GM19468 (cell line): ENCODE data around the gene ZDHHC22.

Source experiments
- ATAC-seq: cut with Tn5 transposase; IDR thresholded peaks from one replicate; pipeline ENCODE4 v1.9.1; 2021; ENCODE audit warnings: mild to moderate bottlenecking, moderate library complexity, moderate number of reproducible peaks; ENCODE audit not compliant: unreplicated experiment; ENCODE audit errors: extremely low read depth

The ZDHHC22 gene

DNA sequence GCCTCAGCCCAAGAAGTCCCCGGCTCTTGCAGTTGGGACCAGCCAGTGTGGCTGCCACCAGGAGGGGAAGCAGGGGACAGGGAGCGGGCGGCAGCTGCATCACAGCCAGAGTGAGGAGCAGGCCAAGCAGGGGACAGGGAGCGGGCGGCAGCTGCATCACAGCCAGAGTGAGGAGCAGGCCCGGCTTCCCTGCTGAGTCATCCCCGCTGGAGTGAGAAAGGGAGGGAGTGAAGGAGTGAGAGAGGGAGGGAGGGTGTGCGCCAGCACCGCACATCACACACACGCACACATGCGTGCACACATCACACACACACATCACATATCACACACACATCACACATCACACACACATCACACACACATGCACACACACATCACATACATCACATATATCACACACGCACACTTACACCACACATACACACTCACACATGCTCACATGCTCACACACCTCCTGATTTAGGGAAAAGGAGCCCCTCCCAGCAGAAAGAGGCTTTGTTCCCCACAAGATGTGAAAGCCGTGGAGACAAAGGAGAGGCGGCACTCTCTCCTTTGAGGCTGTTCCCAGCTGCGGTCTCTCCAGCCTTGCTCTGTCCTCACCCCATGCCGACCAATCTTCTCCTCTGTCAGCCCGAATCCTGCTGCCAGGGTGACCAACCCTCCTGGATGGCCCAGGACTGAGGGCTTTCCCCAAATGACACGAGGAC lies 16.7 kb upstream of the ZDHHC22 start:
- no peak for ATAC-seq

DNA sequence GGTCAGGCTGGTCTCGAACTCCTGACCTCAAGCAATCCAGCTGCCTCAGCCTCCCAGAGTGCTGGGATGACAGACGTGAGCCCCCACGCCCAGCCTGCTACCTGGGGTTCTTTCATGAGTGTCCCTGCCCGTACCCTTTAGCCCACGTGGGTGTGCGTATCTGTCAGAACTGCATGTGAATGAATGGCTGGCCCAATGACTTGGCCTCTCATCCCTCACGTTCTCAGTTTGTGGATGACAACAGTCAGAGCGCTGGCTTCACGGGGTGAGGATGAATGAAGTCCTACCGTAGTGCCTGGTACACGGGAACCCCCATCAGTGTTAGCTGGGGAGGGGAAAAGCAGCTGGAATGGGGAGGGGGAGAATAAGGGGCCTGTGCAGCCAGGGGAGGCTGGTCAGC lies 16.1 kb upstream of the ZDHHC22 start:
- no peak for ATAC-seq

DNA sequence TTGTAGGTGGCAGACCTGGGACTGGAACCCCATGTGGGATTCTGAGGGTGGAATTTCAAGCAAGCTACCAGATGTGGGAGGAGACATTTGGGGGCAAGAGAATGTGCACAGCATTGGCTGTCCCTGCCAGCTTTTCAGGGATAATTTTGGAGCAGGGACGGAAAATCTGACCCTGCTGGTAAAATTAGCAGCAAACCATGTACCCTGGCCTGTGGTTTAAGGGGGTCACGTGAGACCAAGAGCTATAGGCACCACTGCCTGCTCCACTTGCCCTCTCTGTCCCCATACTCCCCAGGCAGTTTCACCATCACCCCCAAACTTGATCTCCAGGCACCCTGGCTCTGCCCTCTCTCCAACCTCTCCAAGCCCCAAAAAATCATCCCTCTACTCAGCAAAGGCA lies 13.5 kb upstream of the ZDHHC22 start:
- ATAC-seq, result no peak

DNA sequence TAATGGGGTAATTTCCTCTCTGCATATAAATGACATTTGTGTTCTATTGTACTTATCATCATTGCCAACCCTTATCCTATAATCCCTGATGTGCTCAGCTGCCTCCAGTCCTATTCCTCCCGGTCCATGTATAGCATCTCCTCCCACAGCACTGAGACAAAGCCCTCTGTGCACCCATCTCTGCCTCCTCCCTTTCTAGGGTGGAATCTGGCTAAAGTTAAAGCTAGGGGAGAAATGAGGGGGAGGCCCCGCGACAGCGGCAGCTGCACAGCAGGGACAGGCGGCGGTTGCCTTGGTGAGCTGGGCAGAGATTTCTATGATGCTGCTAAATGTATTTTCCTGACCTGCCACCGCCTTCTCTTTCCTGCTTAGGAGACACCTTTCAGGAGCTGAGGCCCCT lies 12.8 kb upstream of the ZDHHC22 start:
- ATAC-seq, result no peak

DNA sequence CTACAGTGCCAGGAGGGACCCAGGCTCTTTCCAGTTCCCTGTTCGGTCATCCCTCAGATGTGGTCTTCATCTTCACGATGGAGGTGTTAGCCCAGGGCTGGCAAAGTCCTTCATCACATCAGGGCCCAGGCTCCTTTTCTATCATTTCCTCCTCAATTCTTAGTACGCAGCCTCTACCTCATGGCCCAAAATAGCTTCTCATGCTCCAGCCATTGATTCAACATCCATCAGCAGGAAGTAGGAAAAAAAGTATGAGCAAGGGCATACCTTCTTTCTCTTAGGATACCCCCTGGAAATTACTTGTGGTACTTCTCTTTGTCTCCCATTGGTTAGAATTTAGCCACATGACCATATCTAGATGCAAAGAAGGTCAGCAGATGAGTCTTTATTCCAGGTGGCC lies 12.2 kb upstream of the ZDHHC22 start:
- no peak for ATAC-seq

DNA sequence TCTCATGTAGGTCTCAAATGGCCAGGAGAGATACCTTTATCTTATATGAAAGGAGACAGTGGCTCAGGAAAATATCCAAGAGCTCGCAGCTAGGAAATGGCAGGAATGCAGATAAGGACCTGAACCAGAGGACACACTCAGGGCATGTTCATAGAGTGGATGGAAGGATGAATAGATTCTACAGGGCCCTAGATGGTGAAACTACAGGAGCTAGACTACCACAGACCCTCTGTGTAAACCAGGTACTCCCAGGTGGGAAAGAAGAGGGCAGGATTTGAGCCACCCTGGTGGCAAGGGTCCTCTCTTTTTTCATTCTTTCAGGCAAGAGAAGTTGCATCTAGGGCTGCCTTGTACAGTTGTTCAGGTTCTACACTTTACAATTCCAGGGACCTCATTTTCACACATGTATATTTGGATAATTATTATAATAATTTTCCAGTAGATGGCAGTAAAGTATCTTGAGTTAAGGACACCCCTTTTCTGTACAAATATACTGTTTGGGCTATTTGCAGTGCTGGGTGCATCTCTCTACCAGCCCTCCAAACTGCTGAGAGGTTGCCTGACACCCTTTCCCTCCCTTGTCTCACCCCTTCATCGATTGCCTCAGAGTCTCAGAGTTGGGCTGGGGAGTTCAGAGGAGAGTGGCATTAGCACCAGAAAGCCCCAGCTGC lies 10.5 kb upstream of the ZDHHC22 start:
- ATAC-seq, result no peak

DNA sequence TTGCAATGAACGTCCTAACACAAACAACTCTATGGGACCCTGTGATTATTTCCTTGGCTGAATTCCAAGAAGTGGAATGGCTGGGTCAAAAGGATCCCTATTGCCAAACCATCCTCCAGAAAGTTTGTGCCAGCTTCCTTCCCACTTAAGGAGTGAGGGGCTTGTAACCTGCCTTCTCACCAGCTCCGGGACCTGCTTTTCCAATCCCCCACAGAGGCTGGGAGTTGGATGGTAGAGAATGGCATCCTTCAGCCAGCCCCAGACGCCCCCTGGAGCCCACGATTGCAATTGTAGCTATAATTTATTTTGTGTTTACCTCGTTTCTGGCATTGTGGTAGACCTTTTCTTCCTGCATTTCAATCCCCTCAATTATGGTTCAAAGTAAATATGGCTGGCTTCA lies 9.7 kb upstream of the ZDHHC22 start:
- no peak for ATAC-seq

DNA sequence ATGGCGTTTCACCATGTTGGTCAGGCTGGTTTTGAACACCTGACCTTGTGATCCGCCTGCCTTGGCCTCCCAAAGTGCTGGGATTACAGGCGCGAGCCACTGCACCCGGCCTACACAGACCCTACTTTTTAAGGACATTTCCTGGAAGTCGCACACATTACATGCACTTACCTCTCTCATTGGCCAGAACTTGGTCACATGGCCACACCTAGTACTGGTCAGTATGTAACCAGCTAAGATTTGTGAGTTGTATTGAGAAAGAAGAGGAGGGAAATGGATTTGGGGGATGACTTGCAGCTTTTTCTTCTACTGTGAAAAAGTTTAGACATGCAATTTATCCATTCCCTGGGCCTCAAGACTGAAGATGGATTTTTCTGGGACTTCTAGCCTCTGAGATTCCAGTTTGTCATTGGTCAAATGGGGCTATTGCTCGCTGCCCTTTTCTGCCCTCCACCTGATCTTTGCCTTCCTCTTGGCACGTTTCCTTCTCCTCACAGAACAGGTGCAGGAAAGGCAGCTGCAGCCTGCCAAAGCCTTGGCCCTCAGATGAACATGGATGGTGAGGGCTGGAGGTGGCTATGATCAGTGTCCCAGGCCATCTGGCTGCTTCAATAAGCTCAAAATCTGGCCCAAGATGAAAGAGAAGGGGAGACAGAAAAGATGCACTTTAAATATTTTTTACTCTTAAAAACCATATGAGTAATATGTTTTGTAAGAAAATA lies 7.1 kb upstream of the ZDHHC22 start:
- ATAC-seq, result no peak

DNA sequence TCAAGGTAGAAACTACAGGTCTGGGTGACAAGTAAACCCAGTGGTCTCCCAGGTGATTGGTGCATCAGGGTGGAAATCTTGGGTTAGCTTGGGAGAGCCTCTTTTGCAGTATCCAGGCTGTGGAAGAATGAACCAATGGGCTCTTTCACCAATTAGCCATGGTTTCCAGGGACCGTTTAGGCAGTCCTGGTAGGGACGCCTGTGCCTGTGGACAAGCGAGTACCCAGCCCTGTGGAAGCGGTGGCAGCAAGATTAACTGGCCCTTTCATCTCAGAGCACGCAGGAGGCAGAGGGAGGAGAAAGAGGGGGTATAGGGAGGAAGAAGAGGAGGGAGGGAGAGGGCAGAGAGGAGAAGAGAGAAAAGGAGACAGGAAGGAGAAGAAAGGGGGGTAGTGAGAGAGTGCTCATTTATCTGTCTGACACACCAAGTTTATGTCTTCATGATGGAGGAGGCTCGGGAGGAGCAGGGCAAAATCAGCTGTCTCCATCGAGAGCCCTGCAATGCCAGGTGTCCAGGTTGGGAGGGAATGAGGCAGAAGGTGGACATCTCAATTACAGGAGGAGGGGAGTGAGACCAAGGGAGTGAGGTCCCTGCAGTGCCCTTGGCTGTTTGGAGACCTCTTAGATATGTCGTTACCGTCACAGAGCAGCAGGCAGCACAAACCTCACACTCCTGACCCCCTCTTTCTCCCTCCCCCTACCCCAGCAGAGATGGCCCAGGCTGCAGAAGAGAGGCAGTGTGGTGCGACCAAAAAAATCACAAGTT lies 4.6 kb upstream of the ZDHHC22 start:
- ATAC-seq, result no peak

DNA sequence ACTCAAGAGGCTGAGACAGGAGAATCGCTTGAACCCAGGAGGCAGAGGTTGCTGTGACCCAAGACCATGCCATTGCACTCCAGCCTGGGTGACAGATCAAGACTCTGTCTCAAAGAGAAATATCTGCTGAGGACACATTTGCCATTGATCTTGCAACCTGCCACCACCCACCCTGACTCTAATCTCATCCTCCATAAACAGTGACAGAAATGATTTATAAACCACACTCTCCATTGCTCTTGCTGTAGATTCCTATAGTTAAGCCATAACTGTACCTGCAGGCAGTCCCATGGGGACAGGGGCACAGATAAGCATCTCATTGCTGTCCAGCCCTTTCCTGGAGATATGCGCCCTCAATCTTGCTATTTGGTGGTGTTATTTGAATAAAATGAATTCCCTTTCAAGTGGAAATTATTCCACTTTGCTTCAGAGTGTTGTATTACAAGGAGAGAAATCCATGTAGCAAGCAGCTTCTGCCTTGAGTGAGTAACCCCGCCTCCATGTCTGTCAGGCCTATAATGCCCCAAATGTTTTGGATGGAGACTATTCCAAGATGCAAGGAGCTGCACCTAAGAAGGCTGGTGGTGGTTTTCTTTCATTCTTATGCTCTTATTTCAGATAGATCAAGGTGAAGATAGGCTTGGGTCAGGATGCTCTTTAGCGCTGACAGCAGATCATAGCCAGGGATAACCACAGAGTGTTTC lies 3.0 kb upstream of the ZDHHC22 start:
- ATAC-seq, result no peak

DNA sequence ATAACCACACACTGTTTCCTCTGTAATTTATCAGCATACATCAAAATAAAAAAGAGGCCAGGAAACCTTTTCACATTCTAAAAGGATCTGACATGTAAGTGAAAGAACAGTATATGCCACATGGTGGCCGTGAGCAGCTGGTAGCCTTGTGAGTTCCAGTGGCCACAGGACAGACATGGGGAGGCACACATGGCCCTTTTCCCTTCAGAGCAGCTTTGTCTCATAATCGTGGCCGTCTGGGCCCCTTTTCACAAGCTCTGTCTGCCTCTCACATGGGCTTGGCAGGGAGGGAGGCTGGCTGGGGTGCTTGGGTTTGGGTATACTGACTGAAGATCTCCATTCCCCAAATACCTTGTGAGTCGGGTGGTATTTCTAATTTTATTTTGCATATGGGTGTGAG lies 1.5 kb upstream of the ZDHHC22 start:
- ATAC-seq, result no peak

DNA sequence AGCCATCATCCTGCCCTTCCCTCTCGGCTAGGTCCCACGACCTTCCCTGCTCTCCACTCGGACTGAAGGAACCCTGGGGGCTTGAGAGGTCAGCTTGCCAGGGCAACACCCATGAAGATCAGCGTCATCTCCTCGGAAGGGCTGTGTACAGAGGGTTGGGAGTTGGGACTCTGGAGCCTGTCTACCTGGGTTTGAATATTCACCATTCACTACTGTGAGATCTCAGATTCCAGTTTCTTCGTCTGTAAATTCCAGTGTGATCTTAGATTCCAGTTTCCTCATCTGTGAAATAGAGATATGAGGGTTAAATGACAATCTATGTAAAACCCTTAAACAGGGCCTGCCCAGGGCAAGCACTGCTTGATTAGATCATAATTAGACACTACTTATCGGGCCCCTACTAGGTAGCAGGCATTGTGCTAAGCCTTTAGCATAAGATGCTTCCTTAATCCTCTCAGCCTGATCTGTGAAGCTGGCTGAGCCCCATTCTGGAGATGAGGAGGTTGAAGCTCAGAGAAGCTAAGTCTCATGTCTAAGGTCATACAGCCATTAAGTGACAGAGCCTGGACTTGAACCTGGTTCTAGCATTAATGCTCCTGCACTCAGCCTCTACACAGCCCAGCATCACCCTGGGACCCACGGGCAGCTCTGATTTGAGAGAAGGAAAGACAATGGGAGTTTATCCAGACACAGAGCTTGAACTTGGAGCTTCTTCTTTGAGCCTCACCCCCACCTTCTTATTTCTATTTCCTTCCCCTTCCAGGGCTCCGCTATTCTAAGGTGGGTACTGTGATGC lies 612 bp upstream of the ZDHHC22 start:
- ATAC-seq, result no peak

DNA sequence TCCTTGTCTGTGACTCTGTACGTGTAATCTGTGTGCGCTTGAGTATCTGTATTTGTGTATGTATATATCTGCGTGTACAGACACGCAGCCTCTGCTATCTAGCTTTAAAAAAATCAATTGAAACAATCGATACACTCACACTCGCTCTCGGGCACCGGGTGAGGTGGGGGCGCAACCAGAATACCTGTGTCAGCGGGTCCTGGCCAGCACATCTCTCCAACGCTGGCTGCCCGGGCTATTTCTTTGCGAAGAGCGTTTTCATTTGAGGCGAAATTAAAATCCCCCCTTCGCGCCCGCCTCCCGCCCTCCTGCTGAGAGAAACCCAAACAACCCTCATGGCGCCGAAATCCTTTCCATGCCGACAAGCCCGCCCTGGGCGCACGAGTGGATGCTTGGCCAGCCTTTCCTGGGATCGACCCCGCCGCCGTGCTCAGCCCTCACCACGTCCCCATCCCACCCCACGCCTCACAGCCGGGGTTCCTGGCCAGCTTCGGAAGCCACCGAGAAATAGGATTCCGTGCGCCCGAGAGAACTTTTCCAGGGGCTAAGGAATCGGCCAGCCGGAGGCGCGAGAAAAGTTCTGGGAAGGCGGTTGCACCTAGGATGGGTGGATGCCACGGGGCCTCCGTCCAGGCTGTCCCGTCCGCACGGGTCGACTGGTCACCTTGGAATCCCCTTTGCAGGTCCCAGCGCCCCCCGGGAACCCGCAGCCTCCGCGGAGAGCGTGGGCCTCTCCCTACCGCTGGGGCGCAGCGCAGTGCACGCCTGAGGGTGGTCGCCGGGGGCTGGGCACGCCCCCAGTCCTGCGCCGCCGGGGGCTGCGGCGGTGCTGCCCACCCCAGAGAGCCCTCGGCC lies 1.0 kb downstream of the ZDHHC22 start:
- ATAC-seq, result no peak

DNA sequence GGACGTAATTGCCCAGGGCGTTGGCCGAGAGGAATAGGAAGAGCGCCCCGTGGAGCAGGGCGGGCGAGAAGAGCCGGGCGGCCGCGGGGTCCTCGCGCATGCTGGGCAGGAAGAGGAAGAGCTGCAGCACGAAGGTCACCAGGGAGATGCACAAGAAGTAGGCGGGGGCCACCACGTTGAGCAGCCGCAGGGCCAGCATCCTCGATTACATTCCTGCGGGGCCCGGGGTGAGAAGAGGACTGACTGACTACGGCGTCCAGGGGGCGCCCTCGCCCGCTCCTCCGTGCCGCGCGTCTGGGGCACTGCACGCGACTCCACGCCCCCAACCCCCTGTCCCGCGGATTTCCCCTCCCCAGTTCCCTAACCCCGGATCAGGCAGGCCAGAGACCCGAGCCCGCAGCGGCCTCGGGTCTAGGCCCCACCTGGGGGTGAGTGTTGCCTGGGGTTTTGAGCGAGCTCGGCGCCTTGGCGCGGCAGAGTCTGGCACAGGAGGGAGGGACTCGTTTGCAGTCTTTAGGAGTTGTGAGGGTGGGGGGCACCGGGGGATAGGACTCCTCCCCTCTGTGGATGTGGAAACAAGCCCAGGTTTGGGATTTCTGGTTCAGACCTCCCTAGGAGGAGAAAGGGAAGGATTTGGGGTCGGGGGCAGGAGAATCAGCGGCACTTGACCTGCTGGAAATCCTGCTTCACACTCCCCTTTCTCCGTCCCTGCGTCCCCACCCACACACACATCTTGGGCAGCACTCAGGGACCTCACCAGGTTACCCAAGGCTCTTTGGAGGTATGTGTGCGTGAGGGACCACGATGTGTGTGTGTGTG lies 1.8 kb downstream of the ZDHHC22 start:
- ATAC-seq, result no peak

DNA sequence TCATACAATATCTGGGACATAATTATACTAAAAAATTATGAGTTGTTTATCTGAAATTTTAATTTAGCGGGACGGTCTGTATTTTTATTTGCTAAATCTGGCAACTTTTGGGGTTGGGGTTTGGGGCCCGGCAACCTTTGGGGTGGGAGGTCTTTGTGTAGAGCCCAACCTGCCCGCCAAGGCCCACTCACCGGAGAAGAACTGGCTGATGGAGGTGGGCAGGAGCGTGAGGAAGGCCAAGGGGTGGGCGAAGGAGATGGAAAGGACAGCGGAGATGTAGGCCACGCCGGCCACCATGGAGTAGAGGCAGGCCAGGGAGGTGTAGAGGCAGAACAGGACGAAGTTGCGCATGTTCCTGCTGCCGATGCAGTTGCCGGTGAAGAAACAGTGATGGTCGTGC lies 2.6 kb downstream of the ZDHHC22 start:
- ATAC-seq, result no peak

DNA sequence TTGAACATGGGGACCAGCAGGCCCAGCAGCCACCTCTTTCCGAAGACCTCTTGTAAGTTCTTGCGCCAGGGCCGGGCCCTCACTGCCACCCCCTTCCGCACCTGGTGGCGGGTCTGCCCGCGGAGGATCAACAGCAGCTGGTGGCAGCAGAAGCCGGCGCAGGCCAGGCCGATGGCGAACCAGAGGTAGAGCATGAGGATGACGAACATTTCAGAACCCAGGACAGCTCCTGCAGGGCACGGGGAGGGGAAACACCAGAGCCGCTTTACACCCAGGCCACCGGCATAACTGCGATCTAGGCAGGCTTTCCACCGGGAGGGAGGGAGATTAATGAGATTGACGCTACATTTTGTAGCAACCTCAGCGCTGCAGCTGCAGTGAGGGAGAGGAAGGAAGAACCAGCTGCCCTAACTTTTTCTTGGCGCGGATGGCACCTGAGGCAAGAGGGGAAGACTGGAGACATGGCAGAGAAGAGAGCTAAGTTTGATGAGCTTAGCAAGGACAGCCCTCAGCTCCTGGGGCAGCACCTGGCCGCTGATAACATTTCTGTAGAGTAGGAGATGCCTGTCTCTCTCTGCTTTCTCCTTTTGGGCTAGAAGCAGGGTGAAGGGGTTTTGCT lies 7.8 kb downstream of the ZDHHC22 start:
- peak; percentile 26 for ATAC-seq

DNA sequence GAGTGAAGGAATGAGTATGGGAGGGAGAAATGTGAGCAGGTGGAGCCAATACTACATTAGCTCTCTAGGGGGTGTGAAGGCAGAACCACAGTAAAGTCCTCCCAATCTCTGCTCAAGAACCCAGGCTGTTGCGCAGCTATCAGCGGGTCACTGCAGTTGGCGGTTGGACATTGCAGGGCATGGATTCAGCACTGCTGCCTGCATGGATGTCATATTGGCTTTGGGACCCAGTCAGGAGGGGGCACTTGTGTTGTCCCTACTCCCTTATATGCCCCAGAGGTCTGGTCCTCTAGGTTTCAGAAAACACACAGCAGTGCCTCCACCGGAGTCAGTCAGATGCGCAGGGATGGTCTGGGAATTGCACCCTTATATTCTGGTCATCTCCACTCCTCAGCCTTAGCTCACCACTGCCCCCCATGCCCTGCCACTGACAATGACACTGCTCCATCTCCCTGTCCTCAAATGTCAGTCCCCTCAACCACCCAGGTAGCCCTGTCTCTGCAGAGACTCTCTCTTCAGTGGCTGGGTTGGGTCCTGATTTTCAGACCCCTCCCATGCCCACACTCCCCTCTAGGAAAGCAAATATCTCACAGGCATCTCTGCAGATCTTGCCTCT lies 9.6 kb downstream of the ZDHHC22 start:
- no peak for ATAC-seq
